H1 (cell line): ENCODE results near the gene TPP1. TPM values are rescaled to one million over a fixed set of nuclear protein-coding genes. Genes with fewer than 3 reads are reported as not detected.

ENCODE experiments used
- CTCF ChIA-PET: fragments of 300-600 bp; sonication (Branson Sonifier 250); formaldehyde crosslinking; loops from one replicate; lab custom pipeline; 2021; ENCODE audit not compliant: partially characterized antibody; lab: Charles Lee
- POLR2A ChIA-PET: fragments of 300-600 bp; sonication (Branson Sonifier 250); formaldehyde crosslinking; loops from one replicate; lab custom pipeline; 2021; ENCODE audit warnings: inconsistent platforms; ENCODE audit not compliant: partially characterized antibody; lab: Charles Lee
- DNase-seq, 2 experiments: peaks; one replicate each; pipeline versions ENCODE4 v3.0.0 to v3.0.0-alpha.2; 2010 to 2022; ENCODE audit warnings: low spot score in 2 of 2, low read depth in 1 of 2, mixed read lengths in 1 of 2
- FAIRE-seq: peaks from 2 replicates; lab custom pipeline; 2011; peaks lifted over from hg19 to GRCh38; lab: Jason Lieb, UNC
- H2AFZ ChIP-seq: 2 replicates; pipeline ENCODE4 v1.8.1; 2012; ENCODE audit warnings: low read length, inconsistent platforms
- H2AK5ac ChIP-seq: 2 replicates; pipeline ENCODE4 v1.6.1; 2013; ENCODE audit warnings: low read depth, low read length
- H2BK120ac ChIP-seq: replicated peaks from 2 replicates; pipeline ENCODE3; 2013; ENCODE audit warnings: low read depth, low read length, inconsistent platforms
- H2BK12ac ChIP-seq: 2 replicates; pipeline ENCODE4 v1.6.1; 2013; ENCODE audit warnings: low read depth, low read length
- H2BK15ac ChIP-seq: 2 replicates; pipeline ENCODE4 v1.6.1; 2013; ENCODE audit warnings: low read length
- H2BK20ac ChIP-seq: 2 replicates; pipeline ENCODE4 v1.6.1; 2013; ENCODE audit warnings: low read length
- H2BK5ac ChIP-seq: 2 replicates; pipeline ENCODE4 v1.6.1; 2013; ENCODE audit warnings: low read depth, low read length
- H3K14ac ChIP-seq: 2 replicates; pipeline ENCODE4 v1.6.1; 2013; ENCODE audit warnings: inconsistent platforms; ENCODE audit not compliant: insufficient read length
- H3K18ac ChIP-seq: 2 replicates; pipeline ENCODE4 v1.6.1; 2013; ENCODE audit warnings: low read length; ENCODE audit errors: extremely low read depth
- H3K23ac ChIP-seq: 2 replicates; pipeline ENCODE4 v1.6.1; 2013; ENCODE audit warnings: inconsistent platforms; ENCODE audit not compliant: insufficient read length
- H3K23me2 ChIP-seq: 2 replicates; pipeline ENCODE4 v1.6.1; 2013; ENCODE audit warnings: low read depth, low read length
- H3K27ac ChIP-seq: 2 replicates; pipeline ENCODE4 v1.6.1; 2011; ENCODE audit warnings: low read depth, low read length, inconsistent platforms
- H3K27me3 ChIP-seq, 4 experiments: replicated peaks in 1 of 4; 1 replicate in 1 of 4; 2 replicates in 3 of 4; pipeline versions ENCODE4 v1.6.1 to v1.8.1; 2011 to 2013; ENCODE audit warnings: low read length in 3 of 4, mild to moderate bottlenecking in 3 of 4, inconsistent platforms in 2 of 4, mixed read lengths in 2 of 4, moderate library complexity in 1 of 4; ENCODE audit not compliant: control insufficient read depth in 3 of 4, insufficient read depth in 3 of 4; ENCODE audit errors: extremely low read depth in 1 of 4
- H3K36me3 ChIP-seq, 4 experiments: 2 replicates each; pipeline versions ENCODE4 v1.6.1 to v1.8.1; 2011 to 2013; ENCODE audit warnings: mild to moderate bottlenecking in 4 of 4, low read length in 3 of 4, moderate library complexity in 2 of 4, control low read depth in 1 of 4, inconsistent platforms in 1 of 4; ENCODE audit not compliant: insufficient read depth in 4 of 4, control insufficient read depth in 2 of 4
- H3K4ac ChIP-seq: replicated peaks from 2 replicates; pipeline ENCODE3; 2013; ENCODE audit warnings: low read length, low read depth, mixed read lengths, inconsistent platforms; ENCODE audit not compliant: insufficient read length
- H3K4me1 ChIP-seq, 4 experiments: replicated peaks in 1 of 4; 1 replicate in 1 of 4; 2 replicates in 3 of 4; pipeline versions ENCODE4 v1.6.1 to v1.8.1; 2011 to 2013; ENCODE audit warnings: low read length in 3 of 4, inconsistent platforms in 2 of 4, mixed read lengths in 1 of 4; ENCODE audit not compliant: insufficient read depth in 4 of 4, control insufficient read depth in 3 of 4
- H3K4me2 ChIP-seq, 2 experiments: 2 replicates each; pipeline versions ENCODE4 v1.6.1 to v1.8.1; 2011 to 2013; ENCODE audit warnings: low read depth in 2 of 2, low read length in 2 of 2, control low read depth in 1 of 2, inconsistent platforms in 1 of 2, mild to moderate bottlenecking in 1 of 2; ENCODE audit not compliant: insufficient read depth in 1 of 2
- H3K4me3 ChIP-seq, 4 experiments: fragments of 200-600, 300-600 bp in 1 of 4; sonication (generic), shearing (Covaris generic), sonication (Bioruptor Twin) in 1 of 4; 2 replicates each; pipeline versions ENCODE4 v1.5.1 to v1.8.1; 2011 to 2016; ENCODE audit warnings: low read length in 4 of 4, low read depth in 3 of 4, control low read depth in 2 of 4, inconsistent platforms in 2 of 4, mild to moderate bottlenecking in 2 of 4, mixed read lengths in 1 of 4, moderate library complexity in 1 of 4; ENCODE audit not compliant: insufficient read depth in 2 of 4; ENCODE audit errors: extremely low read depth in 1 of 4
- H3K56ac ChIP-seq: replicated peaks from 2 replicates; pipeline ENCODE3; 2013; ENCODE audit warnings: low read depth, mild to moderate bottlenecking, mixed read lengths, low read length, inconsistent platforms; ENCODE audit not compliant: insufficient read length
- H3K79me1 ChIP-seq: 2 replicates; pipeline ENCODE4 v1.6.1; 2013; ENCODE audit warnings: low read depth, low read length, control low read depth
- H3K79me2 ChIP-seq, 2 experiments: 2 replicates each; pipeline versions ENCODE4 v1.6.1 to v1.8.1; 2012 to 2013; ENCODE audit warnings: low read length in 2 of 2, mild to moderate bottlenecking in 2 of 2, inconsistent platforms in 1 of 2; ENCODE audit not compliant: insufficient read depth in 2 of 2, control insufficient read depth in 1 of 2
- H3K9ac ChIP-seq, 4 experiments: replicated peaks in 1 of 4; 1 replicate in 1 of 4; 2 replicates in 3 of 4; pipeline versions ENCODE4 v1.6.1 to v1.8.1; 2011 to 2013; ENCODE audit warnings: low read depth in 3 of 4, low read length in 3 of 4, control low read depth in 2 of 4, mild to moderate bottlenecking in 2 of 4, moderate library complexity in 2 of 4, inconsistent platforms in 1 of 4; ENCODE audit errors: extremely low read depth in 1 of 4
- H3K9me3 ChIP-seq, 2 experiments: 2 replicates each; pipeline versions ENCODE4 v1.6.1 to v1.8.1; 2012 to 2013; ENCODE audit warnings: mild to moderate bottlenecking in 2 of 2, moderate library complexity in 2 of 2, control low read depth in 1 of 2, inconsistent platforms in 1 of 2, low read depth in 1 of 2, low read length in 1 of 2, mixed read lengths in 1 of 2; ENCODE audit not compliant: insufficient read depth in 2 of 2
- H4K20me1 ChIP-seq, 2 experiments: replicated peaks in 1 of 2; 2 replicates each; pipeline versions ENCODE3 to v1.8.1; 2011 to 2013; ENCODE audit warnings: inconsistent platforms in 2 of 2, low read length in 2 of 2, mild to moderate bottlenecking in 1 of 2; ENCODE audit not compliant: insufficient read depth in 2 of 2, control insufficient read depth in 1 of 2
- H4K5ac ChIP-seq: 2 replicates; pipeline ENCODE4 v1.6.1; 2013; ENCODE audit warnings: low read length, low read depth, mixed read lengths, inconsistent platforms; ENCODE audit not compliant: insufficient read length
- H4K8ac ChIP-seq: 2 replicates; pipeline ENCODE4 v1.8.0; 2013; ENCODE audit warnings: mild to moderate bottlenecking, moderate library complexity, low read length, inconsistent platforms; ENCODE audit not compliant: insufficient read depth; ENCODE audit errors: extremely low read depth
- H4K91ac ChIP-seq: replicated peaks from 2 replicates; pipeline ENCODE3; 2013; ENCODE audit warnings: low read length, mixed read lengths, inconsistent platforms; ENCODE audit not compliant: insufficient read length
- RAD21 ChIP-seq, 2 experiments: IDR thresholded peaks in 1 of 2; conservative IDR thresholded peaks in 1 of 2; 2 replicates each; pipeline ENCODE4 v1.6.1; 2011; ENCODE audit warnings: low read depth in 2 of 2, low read length in 2 of 2, improper control_type of control experiment in 1 of 2, inconsistent platforms in 1 of 2, mild to moderate bottlenecking in 1 of 2, moderate library complexity in 1 of 2
- WGBS, 2 experiments: shearing (Covaris generic) in 1 of 2; methylation state at CpG; one replicate each; pipeline versions ENCODE4 v1.1.6 to v1.1.7; 2013 to 2015; ENCODE audit warnings: low lambda C conversion rate in 2 of 2, mixed read lengths in 2 of 2, inconsistent platforms in 1 of 2, low coverage in 1 of 2, missing lambda C conversion rate in 1 of 2; ENCODE audit not compliant: insufficient replicate concordance in 2 of 2, insufficient coverage in 1 of 2, insufficient read length in 1 of 2; ENCODE audit errors: extremely low coverage in 1 of 2, missing lambda C conversion rate in 1 of 2; 5-methylcytosine and 5-hydroxymethylcytosine counted together
- polyA plus RNA-seq, 7 experiments: library from polyadenylated mRNA; depleted of rRNA in 3 of 7; stranded (reverse) in 5 of 7; unstranded in 2 of 7; fragments of >200 nt in 5 of 7; fragments of 200-250 nt in 2 of 7; gene quantifications; 1 replicate in 5 of 7; 2 replicates in 1 of 7; 4 replicates in 1 of 7; pipeline versions ENCODE4 v1.2.1 to v1.2.3, GENCODE V29; 2011 to 2013; ENCODE audit warnings: missing spikeins in 2 of 7, mixed read lengths in 2 of 7
- total RNA-seq: library from RNA; stranded (reverse); fragmentation: NEBNext Ultra II Directional; extraction: Animal tissue kit (Norgen Biotek cat#: 25700); gene quantifications from 2 replicates; pipeline ENCODE4 v1.2.1, GENCODE V29; 2021

TPP1 gene
- total and polyA plus RNA-seq, 2 of the 8 experiments (the other 6 are each of a cell fraction or from before 2014, with no cell fraction given) = 36.1 to 77.5 TPM

- ChIA-PET POLR2A (no interaction called here), CTCF (interaction anchor here (0.6 to 1.3 kb wide), 3 partner anchors 11 to 22 kb away, joined by 3 to 5 read pairs (median 3); no protein-coding TSS in a partner anchor)
- Histone ChIP-seq H2BK20ac (no peak overlapping the region), H3K27me3 (no peaks in the 10 kb centered on the region; a peak in 1 of 7 replicates), H3K79me2 (no peaks in the 10 kb centered on the region), H3K18ac (no peak overlapping the region), H3K56ac (no peak overlapping the region), H3K23me2 (no peaks in the 10 kb centered on the region), H2AK5ac (no peak overlapping the region), H3K4me2 (no peak overlapping the region), H3K27ac (no peak overlapping the region), H4K91ac (no peak overlapping the region), H2BK5ac (no peak overlapping the region), H3K4me1 (peaks cover 3 to 10% (median 5%) of the 10 kb centered on the region in 4 experiments; a peak in 6 of 7 replicates), H3K14ac (no peak overlapping the region), H4K20me1 (peaks cover 0 to 2% of the 10 kb centered on the region in 2 experiments), H3K79me1 (no peaks in the 10 kb centered on the region), H3K9me3 (no peaks in the 10 kb centered on the region), H3K4me3 (no peak overlapping the region), H2AFZ (no peak overlapping the region), H3K23ac (no peak overlapping the region), H4K8ac (no peak overlapping the region), H2BK120ac (no peak overlapping the region), H4K5ac (no peak overlapping the region), H2BK12ac (no peak overlapping the region), H3K36me3 (no peaks in the 10 kb centered on the region; a peak in 1 of 8 replicates), H3K9ac (no peak overlapping the region), H2BK15ac (no peak overlapping the region), H3K4ac (no peak overlapping the region)
- DNase-seq = no peak
- FAIRE-seq = no peak
- 88% methylated on average over 7 of the region's 7 CpGs; no CpG with 5 or more reads in 1 of the 2 experiments for WGBS, 2 experiments
- TF ChIP-seq RAD21 (IDR thresholded peaks at IDR 0.05 in 1 of 2, conservative IDR thresholded peaks at IDR 0.05 in 1 of 2; ENCODE audit: low read depth in 2 of 2, low read length in 2 of 2) = no peak
These were observed 23.7 kb upstream of the TPP1 start for GRCh38 chr11:6642957-6643356.
